ENCODE results near the gene MEI4.
"Not testable (repeated sequence)": the region's sequence is repeated elsewhere in the genome, so short reads cannot be mapped to it uniquely, and the experiment has no call there.

MEI4 gene

DNA sequence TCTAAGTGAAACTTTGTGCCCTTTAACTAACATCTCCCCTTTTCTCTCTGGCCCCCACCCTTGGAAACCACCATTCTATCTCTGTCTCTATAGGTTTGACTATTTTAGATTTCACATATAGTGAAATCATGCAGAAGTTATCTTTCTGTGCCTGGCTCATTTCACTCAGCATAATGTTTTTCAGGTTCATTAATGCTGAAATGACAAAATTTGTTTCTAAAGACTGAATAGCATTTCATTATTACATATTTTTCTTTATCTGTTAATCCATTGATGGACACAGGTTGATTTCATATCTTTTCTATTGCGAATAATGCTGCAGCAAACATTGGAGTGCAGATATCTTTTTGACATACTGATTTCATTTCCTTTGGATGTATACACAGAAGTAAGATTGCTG is 30.7 kb downstream of the MEI4 start:
- no peak for DNase-seq

DNA sequence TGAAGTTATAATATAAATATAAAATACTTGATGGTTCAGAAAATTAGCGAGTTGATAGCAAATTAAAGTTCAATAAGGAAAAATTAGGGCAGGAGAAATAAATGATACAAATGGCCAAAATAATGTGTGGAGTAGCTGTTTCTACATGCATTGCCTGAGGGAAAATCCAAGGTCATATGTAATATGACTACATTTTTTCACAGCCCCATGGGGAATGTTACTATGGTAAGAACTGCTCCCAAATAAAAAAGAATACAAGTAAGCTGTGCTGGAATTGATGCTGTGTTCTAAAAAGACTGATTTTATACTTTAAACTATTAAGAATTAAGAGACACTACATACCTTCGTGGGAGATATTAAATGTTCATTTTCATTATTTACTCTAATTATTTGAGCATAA is 34.1 kb downstream of the MEI4 start:
- DNase-seq = no peak

- DNase-seq = no peak
These were observed 35.8 kb downstream of the MEI4 start for GRCh38 chr6:77688649-77689048.

- DNase-seq = not testable (repeated sequence)
These were observed 47.3 kb downstream of the MEI4 start for GRCh38 chr6:77700095-77700494.

GRCh38 chr6:77707603-77708002 is 54.8 kb downstream of the MEI4 start:
- DNase-seq = no peak

DNA sequence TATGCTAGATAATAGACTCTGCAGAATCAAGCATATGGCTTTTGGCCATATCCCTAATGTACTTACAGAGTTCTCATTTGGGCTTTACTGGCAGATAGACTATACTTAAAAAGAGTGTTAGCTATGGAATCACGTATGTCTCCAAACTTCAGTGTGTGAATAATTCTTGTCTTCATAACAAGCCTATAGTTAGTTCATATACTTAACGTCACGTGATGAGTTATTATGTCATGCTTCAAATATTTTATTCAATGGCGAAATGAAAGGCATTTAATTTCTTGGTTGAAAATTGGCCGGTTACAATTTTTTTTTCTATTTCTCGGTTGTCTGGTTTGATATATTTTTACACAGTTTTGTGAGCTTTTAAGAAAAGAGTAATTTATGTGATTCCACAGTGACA is 62.7 kb downstream of the MEI4 start:
- DNase-seq = no peak

DNA sequence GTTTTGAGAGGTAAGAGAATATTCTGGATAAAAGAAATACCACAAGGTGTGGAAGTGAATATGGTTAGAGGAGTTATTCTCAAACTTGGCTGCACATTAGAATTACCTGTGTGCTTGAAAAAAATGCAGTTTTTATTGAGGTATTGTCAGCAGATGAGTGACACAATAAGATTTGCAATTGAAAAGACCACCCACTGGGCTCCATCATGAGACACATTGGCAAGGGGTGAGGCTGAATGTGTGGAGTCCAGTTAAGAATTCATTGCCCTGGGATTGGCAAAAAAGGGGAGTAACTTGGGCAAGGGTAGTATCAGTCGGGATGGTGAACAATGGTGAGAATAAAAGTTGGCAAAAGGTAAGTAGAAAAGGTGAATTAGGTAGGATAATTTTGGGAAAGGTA is 63.5 kb downstream of the MEI4 start:
- DNase-seq = no peak

GRCh38 chr6:77736010-77736409 is 83.2 kb downstream of the MEI4 start:
- DNase-seq = not testable (repeated sequence)

DNA sequence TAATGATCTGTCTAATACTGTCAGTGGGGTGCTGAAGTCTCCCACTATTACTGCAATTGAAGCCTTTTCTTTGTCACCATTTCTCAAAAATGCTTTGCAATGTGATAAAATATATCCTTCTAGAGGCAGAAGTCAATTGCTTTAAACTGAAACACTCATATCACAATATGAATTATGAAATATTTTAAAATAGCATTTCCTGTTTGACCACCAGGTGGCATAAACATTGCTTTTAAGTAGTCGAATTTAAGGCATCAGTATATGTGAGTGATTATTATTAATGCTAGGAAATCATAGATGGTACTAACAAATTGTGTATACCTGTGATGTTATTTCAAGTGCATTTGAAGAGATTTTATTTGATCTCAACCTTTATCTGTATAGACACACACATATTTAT is 87.5 kb downstream of the MEI4 start:
- no peak for DNase-seq

DNA sequence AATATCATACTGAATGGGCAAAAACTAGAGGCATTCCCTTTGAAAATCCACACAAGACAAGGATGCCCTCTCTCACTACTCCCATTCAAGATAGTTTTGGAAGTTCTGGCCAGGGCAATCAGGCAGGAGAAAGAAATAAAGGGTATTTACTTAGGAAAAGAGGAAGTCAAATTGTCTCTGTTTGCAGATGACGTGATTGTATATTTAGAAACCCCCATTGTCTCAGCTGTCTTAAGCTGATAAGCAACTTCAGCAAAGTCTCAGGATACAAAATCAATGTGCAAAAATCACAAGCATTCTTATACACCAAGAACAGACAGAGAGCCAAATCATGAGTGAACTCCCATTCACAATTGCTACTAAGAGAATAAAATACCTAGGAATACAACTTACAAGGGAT is 99.3 kb downstream of the MEI4 start:
- not testable (repeated sequence) for DNase-seq

GRCh38 chr6:77762386-77762785 is 109.5 kb downstream of the MEI4 start:
- DNase-seq = no peak

DNA sequence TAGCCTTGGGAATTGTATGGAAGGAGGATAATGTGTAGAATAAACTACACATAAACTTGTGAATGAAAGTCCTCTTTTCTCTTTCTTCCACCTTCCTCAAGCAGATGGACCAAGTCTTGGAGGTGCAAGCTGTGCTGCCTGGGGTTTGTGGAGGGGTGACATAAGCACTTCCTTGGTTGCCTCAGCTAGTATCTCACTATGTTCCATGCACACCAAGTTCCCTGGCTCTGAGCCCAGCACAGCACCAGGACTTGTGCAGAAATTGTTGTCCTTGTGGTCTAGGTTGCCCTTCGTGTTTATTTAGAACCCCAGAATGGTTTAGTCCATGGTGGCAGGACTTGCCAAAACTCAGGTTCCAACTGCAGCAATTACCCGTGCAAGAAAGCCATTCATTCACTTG is 110.3 kb downstream of the MEI4 start:
- no peak for DNase-seq

GRCh38 chr6:77764364-77764763 is 111.5 kb downstream of the MEI4 start:
- no peak for DNase-seq

DNA sequence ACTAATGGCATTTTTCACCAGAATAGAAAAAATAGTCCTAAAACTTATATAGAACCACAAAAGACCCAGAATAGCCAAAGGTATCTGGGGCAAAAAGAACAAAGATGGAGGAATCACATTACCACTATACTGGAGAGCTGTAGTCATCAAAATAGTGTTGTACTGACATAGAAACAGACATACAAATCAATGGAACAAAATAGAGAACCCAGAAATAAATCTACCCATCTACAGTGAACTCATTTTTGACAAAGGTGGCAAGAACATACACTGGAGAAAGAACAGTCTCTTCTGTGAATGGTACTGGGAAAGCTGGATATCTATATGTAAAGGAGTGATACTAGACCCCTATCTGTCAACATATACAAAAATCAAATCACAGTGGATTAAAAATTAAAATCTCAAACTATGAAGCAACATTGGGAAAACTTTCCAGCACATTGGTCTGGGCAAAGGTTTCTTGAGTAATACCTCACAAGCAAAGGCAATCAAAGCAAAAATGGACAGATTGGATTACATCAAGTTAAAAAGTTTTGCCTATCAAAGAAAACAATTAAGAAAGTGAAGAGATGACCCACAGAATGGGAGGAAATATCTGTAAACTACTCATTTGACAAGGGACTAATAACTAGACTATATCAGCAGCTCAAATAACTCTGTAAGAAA is 120.5 kb downstream of the MEI4 start:
- DNase-seq = no peak

- DNase-seq = no peak
These were observed 121.6 kb downstream of the MEI4 start for GRCh38 chr6:77774457-77774856.

- no peak for DNase-seq
These were observed 123.6 kb downstream of the MEI4 start for GRCh38 chr6:77776441-77776840.

GRCh38 chr6:77778527-77778926 is 125.7 kb downstream of the MEI4 start:
- no peak for DNase-seq

GRCh38 chr6:77786935-77787629 is 134.2 kb downstream of the MEI4 start:
- no peak for DNase-seq

DNA sequence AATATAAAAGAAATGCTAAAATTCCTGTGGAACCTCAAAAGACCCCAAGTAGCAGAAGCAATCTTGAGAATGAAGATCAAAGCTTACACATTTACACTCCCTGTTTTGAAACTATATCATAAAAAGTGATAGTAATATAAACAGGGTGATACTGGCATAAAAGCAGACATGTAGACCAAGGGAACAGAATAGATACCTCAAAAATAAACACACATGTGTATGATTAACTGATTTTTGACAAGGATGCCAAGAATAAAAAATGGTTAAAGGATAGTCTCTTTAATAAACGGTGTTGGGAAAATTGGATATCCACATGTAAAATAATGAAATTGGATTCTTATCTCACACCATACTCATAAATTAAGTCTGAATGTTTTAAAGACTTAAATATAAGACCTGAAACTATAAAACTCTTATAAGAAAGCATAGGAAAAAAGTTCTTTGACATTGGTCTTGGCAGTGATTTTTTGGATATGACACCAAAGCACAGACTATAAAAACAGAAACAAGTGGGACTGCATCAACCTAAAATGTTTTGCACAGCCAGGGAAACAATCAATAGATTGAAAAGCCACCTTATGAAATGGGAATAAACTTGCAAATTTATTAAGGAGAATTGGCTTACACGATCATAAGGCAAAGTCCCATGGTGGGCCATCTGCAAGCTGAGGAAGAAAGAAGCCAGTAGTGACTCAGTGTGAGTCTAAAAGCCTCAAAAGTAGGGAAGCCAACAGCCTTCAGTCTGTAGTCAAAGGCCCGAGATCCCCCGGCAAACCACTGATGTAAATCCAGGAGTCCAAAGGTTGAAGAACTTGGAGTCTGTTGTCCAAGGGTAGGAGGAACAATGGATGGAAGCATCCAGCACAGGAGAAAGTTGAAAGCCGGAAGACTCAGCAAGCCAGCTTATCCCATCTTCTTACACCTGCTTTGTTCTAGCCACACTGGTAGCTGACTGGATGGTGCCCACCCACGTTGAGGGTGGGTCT is 144.3 kb downstream of the MEI4 start:
- DNase-seq = no peak

DNA sequence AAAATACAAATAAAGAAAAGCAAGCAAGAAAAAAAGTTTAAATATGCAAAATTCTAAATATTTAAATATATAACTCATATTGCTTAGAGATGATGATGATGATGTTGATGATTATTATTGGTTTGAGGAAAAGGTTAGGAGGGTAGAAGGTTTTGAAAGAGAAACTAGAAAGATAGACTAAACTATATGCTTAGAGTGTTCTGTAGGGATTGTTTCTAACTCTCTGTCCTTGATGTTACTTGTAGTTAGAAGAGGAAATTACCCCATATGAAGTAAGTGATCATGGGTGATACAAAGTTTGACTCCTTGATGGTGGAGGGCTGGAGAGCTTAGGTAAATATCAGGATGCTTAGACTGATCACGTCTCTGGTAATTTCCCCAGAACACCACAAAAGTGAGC is 159.5 kb downstream of the MEI4 start:
- DNase-seq = no peak

DNA sequence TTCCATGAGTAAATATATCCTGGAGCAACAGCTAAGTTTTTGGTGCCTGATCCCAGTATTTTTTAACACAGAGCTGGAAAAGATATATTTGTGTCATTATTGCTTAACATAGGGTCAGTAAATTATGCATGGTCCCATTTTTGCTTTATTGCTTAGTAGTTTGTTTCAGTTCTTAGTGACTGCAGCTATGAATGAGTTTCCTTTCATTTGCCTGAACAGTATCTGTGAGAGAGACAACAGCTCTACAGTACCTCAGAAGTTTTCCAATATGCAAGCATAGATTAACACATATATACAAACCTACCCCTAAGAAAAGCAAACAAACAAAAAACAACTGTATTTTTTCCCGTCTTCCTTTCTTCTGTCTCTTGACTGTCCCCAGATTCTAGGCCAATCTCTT is 160.3 kb downstream of the MEI4 start:
- no peak for DNase-seq

DNA sequence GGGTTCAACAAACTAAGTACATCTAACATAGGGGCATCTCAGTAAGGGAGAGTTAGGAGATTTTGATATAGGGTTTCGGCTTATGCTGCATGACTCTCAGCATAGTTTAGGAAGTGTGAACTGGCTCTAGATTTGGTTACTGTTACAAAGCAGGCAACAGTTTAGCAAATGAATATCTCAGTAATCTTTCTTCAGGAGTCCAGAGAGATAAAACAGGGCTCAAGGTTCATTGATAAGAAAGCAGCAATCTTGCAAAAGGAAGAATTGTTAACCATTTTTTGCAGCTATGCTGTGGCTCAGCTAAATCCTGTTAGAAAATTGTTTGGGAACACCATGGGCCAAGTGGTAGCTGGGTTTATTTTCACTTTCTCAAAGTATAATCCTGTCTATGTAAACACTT is 161.3 kb downstream of the MEI4 start:
- DNase-seq = no peak

GRCh38 chr6:77815531-77815930 is 162.7 kb downstream of the MEI4 start:
- DNase-seq = no peak
